Ishikawa (cell line): ENCODE measurements around the gene ACKR1.

Source experiments
- CEBPB ChIP-seq: IDR thresholded peaks from 2 replicates; pipeline ENCODE4 v1.6.1; 2012
- CREB1 ChIP-seq: IDR thresholded peaks from 2 replicates; pipeline ENCODE4 v1.6.1; 2012; ENCODE audit warnings: low read depth
- EGR1 ChIP-seq: IDR thresholded peaks from 2 replicates; pipeline ENCODE4 v1.6.1; 2012
- EP300 ChIP-seq: IDR thresholded peaks from 2 replicates; pipeline ENCODE4 v1.6.1; 2012; ENCODE audit warnings: borderline replicate concordance
- FOXM1 ChIP-seq: IDR thresholded peaks from 2 replicates; pipeline ENCODE4 v1.6.1; 2012; ENCODE audit warnings: low read depth, borderline replicate concordance
- MAX ChIP-seq: IDR thresholded peaks from 2 replicates; pipeline ENCODE4 v1.6.1; 2012
- NFIC ChIP-seq: IDR thresholded peaks from 2 replicates; pipeline ENCODE4 v1.6.1; 2012
- RAD21 ChIP-seq: IDR thresholded peaks from 2 replicates; pipeline ENCODE4 v1.6.1; 2012; ENCODE audit warnings: low read depth
- REST ChIP-seq: IDR thresholded peaks from 2 replicates; pipeline ENCODE4 v1.6.1; 2012; ENCODE audit warnings: low read depth, mild to moderate bottlenecking
- TAF1 ChIP-seq: IDR thresholded peaks from 2 replicates; pipeline ENCODE4 v1.6.1; 2012; ENCODE audit warnings: low read depth, mild to moderate bottlenecking
- TCF12 ChIP-seq: IDR thresholded peaks from 2 replicates; pipeline ENCODE4 v1.6.1; 2012; ENCODE audit warnings: low read depth
- TEAD4 ChIP-seq: IDR thresholded peaks from 2 replicates; pipeline ENCODE4 v1.6.1; 2012
- USF1 ChIP-seq: IDR thresholded peaks from 2 replicates; pipeline ENCODE4 v1.6.1; 2012
- YY1 ChIP-seq: IDR thresholded peaks from 2 replicates; pipeline ENCODE4 v1.6.1; 2012; ENCODE audit warnings: low read depth
- ZBTB7A ChIP-seq: IDR thresholded peaks from 2 replicates; pipeline ENCODE4 v1.6.1; 2012; ENCODE audit warnings: low read depth

ACKR1 gene

GRCh38 chr1:159239551-159240220 lies 35.0 kb downstream of the ACKR1 start:
- TF ChIP-seq ZBTB7A = no peak
- no peak for TF ChIP-seq EP300
- no peak for TF ChIP-seq YY1
- no peak for TF ChIP-seq EGR1
- TF ChIP-seq RAD21 = no peak
- TF ChIP-seq TEAD4 = no peak
- no peak for TF ChIP-seq TCF12
- TF ChIP-seq NFIC = no peak
- no peak for TF ChIP-seq USF1
- TF ChIP-seq MAX = no peak
- no peak for TF ChIP-seq TAF1
- TF ChIP-seq CEBPB = no peak
- TF ChIP-seq CREB1 = no peak
- TF ChIP-seq REST = no peak
- no peak for TF ChIP-seq FOXM1

GRCh38 chr1:159247266-159247665 lies 42.6 kb downstream of the ACKR1 start:
- TF ChIP-seq EGR1 (no peak), REST (no peak), TCF12 (no peak), MAX (no peak), EP300 (no peak), ZBTB7A (no peak), NFIC (no peak), TEAD4 (no peak), TAF1 (no peak), CREB1 (no peak)

- TF ChIP-seq EGR1 (no peak), CEBPB (no peak), MAX (no peak), USF1 (no peak), NFIC (no peak), CREB1 (no peak), TEAD4 (no peak), EP300 (no peak), TCF12 (no peak), FOXM1 (no peak), YY1 (no peak), TAF1 (no peak), REST (no peak), RAD21 (no peak), ZBTB7A (no peak)
Measured at GRCh38 chr1:159248311-159248710, 43.6 kb downstream of the ACKR1 start.

GRCh38 chr1:159250638-159251216 lies 46.1 kb downstream of the ACKR1 start:
- no peak for TF ChIP-seq EGR1
- no peak for TF ChIP-seq YY1
- TF ChIP-seq TCF12 = no peak
- TF ChIP-seq ZBTB7A = no peak
- no peak for TF ChIP-seq FOXM1
- no peak for TF ChIP-seq CREB1
- TF ChIP-seq CEBPB = no peak
- TF ChIP-seq TAF1 = no peak
- TF ChIP-seq TEAD4 = no peak
- TF ChIP-seq RAD21 = no peak
- no peak for TF ChIP-seq USF1
